Common myeloid progenitor, CD34-positive (primary cell): ENCODE measurements around the gene TMED9.
A peak's percentile ranks its signal among the peaks of the same experiment; 100 is the strongest.

Source experiments
- CTCF ChIA-PET: fragments of 350-600 bp; sonication (Branson Sonifier 250); formaldehyde crosslinking; loops from one replicate; lab custom pipeline; 2021; ENCODE audit warnings: antibody characterized with exemption; lab: Charles Lee
- POLR2A ChIA-PET: fragments of 350-600 bp; sonication (Branson Sonifier 250); formaldehyde crosslinking; loops from one replicate; lab custom pipeline; 2021; ENCODE audit warnings: antibody characterized with exemption; lab: Charles Lee
- DNase-seq, 3 donors: peaks; one replicate each; pipeline versions ENCODE4 v3.0.0 to v3.0.0-alpha.2; 2013
- H3K27ac ChIP-seq, 2 experiments: 1 replicate in 1 of 2; 2 replicates in 1 of 2; pipeline ENCODE4 v1.7.0; 2013; ENCODE audit warnings: inconsistent platforms in 2 of 2, low read length in 2 of 2, mild to moderate bottlenecking in 2 of 2, low read depth in 1 of 2, moderate library complexity in 1 of 2; ENCODE audit not compliant: severe bottlenecking in 2 of 2, insufficient read depth in 1 of 2, poor library complexity in 1 of 2
- H3K27me3 ChIP-seq, 5 experiments: replicated peaks in 2 of 5; 1 replicate in 3 of 5; 2 replicates in 2 of 5; pipeline versions ENCODE4 v1.6.1 to v1.7.0; 2013; ENCODE audit warnings: low read length in 4 of 5, mild to moderate bottlenecking in 2 of 5, moderate library complexity in 2 of 5, inconsistent platforms in 1 of 5; ENCODE audit not compliant: insufficient read depth in 5 of 5, control insufficient read depth in 4 of 5
- H3K36me3 ChIP-seq, 4 experiments: 1 replicate in 2 of 4; 2 replicates in 2 of 4; pipeline versions ENCODE4 v1.6.1 to v1.7.0; 2013; ENCODE audit warnings: low read length in 3 of 4, control low read depth in 1 of 4, mild to moderate bottlenecking in 1 of 4; ENCODE audit not compliant: control insufficient read depth in 4 of 4, insufficient read depth in 4 of 4
- H3K4me1 ChIP-seq, 4 experiments: 1 replicate in 3 of 4; 2 replicates in 1 of 4; pipeline versions ENCODE4 v1.6.1 to v1.7.1; 2013; ENCODE audit warnings: low read length in 3 of 4, mild to moderate bottlenecking in 3 of 4, control low read depth in 1 of 4, inconsistent platforms in 1 of 4, moderate library complexity in 1 of 4; ENCODE audit not compliant: control insufficient read depth in 4 of 4, insufficient read depth in 4 of 4; ENCODE audit errors: control extremely low read depth in 1 of 4
- H3K4me3 ChIP-seq, 7 experiments: 1 replicate in 4 of 7; 2 replicates in 3 of 7; pipeline versions ENCODE4 v1.5.1 to v1.7.0; 2013; ENCODE audit warnings: mild to moderate bottlenecking in 7 of 7, low read length in 6 of 7, moderate library complexity in 6 of 7, inconsistent platforms in 2 of 7, low read depth in 2 of 7, control low read depth in 1 of 7; ENCODE audit not compliant: insufficient read depth in 4 of 7, control insufficient read depth in 1 of 7; ENCODE audit errors: extremely low read depth in 1 of 7
- H3K9me3 ChIP-seq, 5 experiments: 1 replicate in 4 of 5; 2 replicates in 1 of 5; pipeline versions ENCODE4 v1.6.1 to v1.7.1; 2013; ENCODE audit warnings: low read length in 4 of 5, mild to moderate bottlenecking in 2 of 5, inconsistent platforms in 1 of 5, low read depth in 1 of 5, moderate library complexity in 1 of 5; ENCODE audit not compliant: control insufficient read depth in 4 of 5, insufficient read depth in 2 of 5; ENCODE audit errors: control extremely low read depth in 1 of 5
- WGBS: methylation state at CpG from one replicate; pipeline ENCODE4 v1.1.5; 2013; ENCODE audit not compliant: insufficient coverage; 5-methylcytosine and 5-hydroxymethylcytosine counted together

TMED9 gene

DNA sequence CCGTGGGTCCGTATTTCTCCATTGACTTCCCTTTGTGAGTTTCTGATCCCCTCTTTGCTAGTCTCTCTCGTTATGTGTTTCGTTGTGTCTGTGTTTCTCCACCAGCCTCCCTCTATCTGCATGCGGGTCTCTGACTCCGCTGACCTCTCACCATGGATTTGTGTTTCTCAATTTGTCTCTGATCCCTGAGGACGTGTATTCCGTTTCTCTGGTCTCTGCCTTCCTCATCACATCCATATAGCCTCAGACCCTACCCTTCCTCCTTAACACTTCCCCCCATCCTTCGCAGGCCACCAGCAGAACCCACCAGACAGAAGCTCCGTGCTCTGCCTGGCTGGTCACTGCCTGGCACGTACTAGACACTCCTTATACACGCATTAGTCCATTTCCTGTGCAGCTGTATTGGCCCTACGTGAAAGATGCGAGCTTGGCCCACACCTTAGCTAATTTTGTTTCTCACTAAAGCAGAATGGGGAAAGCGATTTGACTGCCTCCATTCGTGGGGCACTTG lies 8.6 kb downstream of the TMED9 start:
- no peaks in the 10 kb centered on the region for H3K9me3 ChIP-seq
- H3K27ac ChIP-seq: peak overlapping the region; percentile 58 to 81
- ChIA-PET CTCF (interaction anchor here (3.6 kb wide), 1 partner anchor 7 kb away, joined by 16 read pairs; the partner anchor contains the start of gene TMED9), POLR2A (interaction anchor here (0.6 kb wide), 2 partner anchors 38 to 99 kb away, joined by 3 read pairs; no protein-coding TSS in a partner anchor)
- peaks cover 5 to 20% (median 18%) of the 10 kb centered on the region in 4 experiments for H3K36me3 ChIP-seq
- DNase-seq: peak in 2 of 3 donors; percentile 35 to 44
- 11% methylated on average over 13 of the region's 16 CpGs for WGBS
- peaks cover 5 to 18% (median 12%) of the 10 kb centered on the region in 4 experiments for H3K4me1 ChIP-seq
- peak overlapping the region; percentile 58 to 88 (median 79) for H3K4me3 ChIP-seq
- H3K27me3 ChIP-seq: no peaks in the 10 kb centered on the region

DNA sequence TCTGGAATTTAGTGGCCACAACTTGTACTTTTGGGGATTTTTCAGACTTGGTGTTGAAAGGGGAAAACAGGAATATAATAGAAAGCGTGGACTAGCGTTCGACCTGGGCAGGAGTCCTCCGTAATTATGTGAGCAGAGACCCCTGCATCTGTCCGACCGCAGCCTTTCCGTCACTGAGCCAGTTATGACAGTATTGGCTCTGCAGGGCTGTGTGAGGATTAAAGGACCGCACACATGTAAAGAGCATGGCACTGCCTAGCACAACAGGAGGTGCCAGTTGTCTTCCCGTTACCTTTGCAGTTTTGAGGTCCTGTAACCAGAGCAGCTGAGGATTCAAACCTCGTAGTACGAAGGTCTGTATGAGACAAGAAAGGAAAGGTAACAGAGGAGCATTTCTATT lies 9.1 kb downstream of the TMED9 start:
- no peak for DNase-seq
- no peak overlapping the region for H3K27ac ChIP-seq
- ChIA-PET CTCF (interaction anchor here (3.6 kb wide), 1 partner anchor 8 kb away, joined by 16 read pairs; the partner anchor contains the start of gene TMED9), POLR2A (interaction anchor here (0.6 kb wide), 1 partner anchor 99 kb away, joined by 3 read pairs; no protein-coding TSS in a partner anchor)
- WGBS: 98% methylated on average over 11 of the region's 11 CpGs
- H3K4me1 ChIP-seq: peaks cover 5 to 18% (median 12%) of the 10 kb centered on the region in 4 experiments
- no peaks in the 10 kb centered on the region for H3K27me3 ChIP-seq
- peak overlapping the region in 5 of 7 experiments; percentile 78 to 88 (median 81) for H3K4me3 ChIP-seq
- peaks cover 3 to 20% (median 13%) of the 10 kb centered on the region in 4 experiments for H3K36me3 ChIP-seq
- no peaks in the 10 kb centered on the region for H3K9me3 ChIP-seq

DNA sequence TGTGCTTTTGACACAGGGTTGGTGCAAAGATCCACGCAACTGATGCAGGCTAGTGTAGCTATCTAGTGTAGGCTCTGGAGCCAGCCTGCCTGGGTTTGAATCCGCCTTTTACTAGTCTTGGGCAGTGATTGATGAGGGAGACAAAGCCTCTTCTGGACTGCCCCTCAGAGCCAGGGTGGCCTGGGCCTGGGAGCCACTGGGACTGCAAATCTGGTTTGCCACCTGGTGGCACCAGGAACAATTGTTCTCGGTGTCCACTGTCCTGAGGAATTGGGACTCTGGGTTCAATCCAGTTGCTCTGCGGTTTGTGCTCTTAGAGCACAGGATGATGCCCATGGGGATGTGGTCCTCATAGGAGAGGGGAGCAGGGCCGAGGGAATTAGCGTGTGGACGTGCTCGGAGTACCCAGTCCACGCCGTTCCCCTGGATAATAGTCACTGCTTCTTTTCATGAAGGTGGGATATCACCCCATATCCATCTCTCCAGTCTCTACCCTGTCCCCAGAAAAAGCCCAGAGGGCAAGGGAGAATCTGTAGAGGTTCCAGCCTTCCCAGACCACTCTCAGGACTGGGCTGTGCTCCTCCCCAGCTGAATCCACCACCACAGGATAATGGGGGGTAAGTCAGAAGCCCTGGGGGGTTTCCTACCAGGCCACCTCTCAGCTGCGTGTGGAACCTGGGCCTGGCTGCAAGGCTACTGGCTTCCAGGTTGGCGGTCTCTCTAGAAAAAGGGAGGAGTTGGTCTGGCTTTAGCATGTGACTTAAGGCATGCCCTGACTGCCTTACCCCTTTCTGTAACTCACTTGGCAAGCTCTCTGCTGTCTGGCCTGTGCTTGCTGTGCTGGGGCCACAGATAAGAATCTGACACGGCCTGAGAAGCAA lies 9.8 kb downstream of the TMED9 start:
- Histone ChIP-seq H3K9me3 (no peaks in the 10 kb centered on the region), H3K27me3 (no peaks in the 10 kb centered on the region), H3K36me3 (peaks cover 0 to 16% (median 10%) of the 10 kb centered on the region in 4 experiments), H3K4me1 (peaks cover 5 to 16% (median 11%) of the 10 kb centered on the region in 4 experiments), H3K27ac (no peak overlapping the region), H3K4me3 (no peak overlapping the region)
- POLR2A ChIA-PET: no interaction called here
- WGBS: 93% methylated on average over 11 of the region's 13 CpGs
- CTCF ChIA-PET: interaction anchor here (3.6 kb wide), 1 partner anchor 9 kb away, joined by 16 read pairs; the partner anchor contains the start of gene TMED9
- no peak for DNase-seq

DNA sequence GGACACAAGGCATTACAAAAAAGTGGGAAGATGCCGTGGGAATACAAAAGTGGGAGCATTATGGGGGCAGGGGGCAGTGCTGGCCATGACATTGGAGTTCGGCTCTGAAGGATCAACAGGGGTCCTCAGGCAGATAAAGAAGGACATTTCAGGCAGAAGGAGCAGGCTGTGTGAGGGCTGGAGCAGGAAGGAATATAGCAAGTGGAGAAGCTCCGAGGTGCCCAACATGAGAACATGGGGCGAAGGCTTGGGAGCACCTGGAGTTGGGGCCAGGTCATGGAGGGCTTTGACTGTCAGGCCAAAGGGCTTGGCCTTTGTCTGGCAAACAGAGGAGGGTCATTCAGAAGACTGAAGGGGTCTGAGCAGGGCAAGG lies 10.4 kb downstream of the TMED9 start:
- peaks cover 5 to 16% (median 11%) of the 10 kb centered on the region in 4 experiments for H3K4me1 ChIP-seq
- H3K9me3 ChIP-seq: no peaks in the 10 kb centered on the region
- peaks cover 0 to 17% (median 12%) of the 10 kb centered on the region in 4 experiments for H3K36me3 ChIP-seq
- ChIA-PET CTCF (interaction anchor here (0.6 to 3.6 kb wide), 2 partner anchors 9 to 461 kb away, joined by 3 to 16 read pairs; partner anchors contain the start of gene TMED9), POLR2A (no interaction called here)
- H3K27ac ChIP-seq: no peak overlapping the region
- no peak for DNase-seq
- WGBS: 96% methylated on average over 4 of the region's 4 CpGs
- H3K27me3 ChIP-seq: no peaks in the 10 kb centered on the region
- H3K4me3 ChIP-seq: no peak overlapping the region

DNA sequence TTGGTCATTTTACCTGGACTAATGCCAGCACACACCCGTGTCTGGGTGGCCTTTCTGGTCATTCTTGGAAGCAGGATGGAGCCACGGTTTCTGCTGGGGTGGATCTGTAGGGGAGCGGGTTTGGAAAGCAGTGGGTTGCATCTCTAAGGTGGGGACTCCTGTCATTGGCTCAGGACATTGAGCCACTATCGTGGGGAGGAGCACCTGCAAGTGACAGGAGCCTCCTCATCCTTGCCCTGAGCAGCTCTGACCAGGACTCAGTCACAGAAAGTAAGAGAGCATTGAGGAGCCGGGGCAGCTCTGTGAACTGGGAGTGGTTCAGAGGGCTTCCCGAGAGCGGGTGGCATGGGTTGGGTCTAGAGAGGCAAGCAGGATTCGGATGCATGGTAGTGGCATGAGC lies 11.6 kb downstream of the TMED9 start:
- H3K4me1 ChIP-seq: peaks cover 5 to 13% (median 10%) of the 10 kb centered on the region in 4 experiments
- POLR2A ChIA-PET: no interaction called here
- WGBS: 92% methylated on average over 6 of the region's 8 CpGs
- DNase-seq: no peak
- CTCF ChIA-PET: interaction anchor here (0.6 to 3.6 kb wide), 2 partner anchors 10 to 60 kb away, joined by 3 to 16 read pairs; partner anchors contain the start of gene TMED9
- H3K9me3 ChIP-seq: no peaks in the 10 kb centered on the region
- peaks cover 0 to 27% (median 14%) of the 10 kb centered on the region in 4 experiments for H3K36me3 ChIP-seq
- no peak overlapping the region for H3K4me3 ChIP-seq
- no peaks in the 10 kb centered on the region for H3K27me3 ChIP-seq
- no peak overlapping the region for H3K27ac ChIP-seq

DNA sequence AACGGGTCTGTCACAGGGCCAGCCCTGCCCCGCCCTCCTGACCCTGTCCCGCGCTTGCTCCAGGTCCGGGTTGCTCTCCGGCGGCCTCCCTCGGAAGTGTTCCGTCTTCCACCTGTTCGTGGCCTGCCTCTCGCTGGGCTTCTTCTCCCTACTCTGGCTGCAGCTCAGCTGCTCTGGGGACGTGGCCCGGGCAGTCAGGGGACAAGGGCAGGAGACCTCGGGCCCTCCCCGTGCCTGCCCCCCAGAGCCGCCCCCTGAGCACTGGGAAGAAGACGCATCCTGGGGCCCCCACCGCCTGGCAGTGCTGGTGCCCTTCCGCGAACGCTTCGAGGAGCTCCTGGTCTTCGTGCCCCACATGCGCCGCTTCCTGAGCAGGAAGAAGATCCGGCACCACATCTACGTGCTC lies 12.1 kb downstream of the TMED9 start:
- no peak for DNase-seq
- Histone ChIP-seq H3K9me3 (no peaks in the 10 kb centered on the region), H3K27ac (no peak overlapping the region), H3K27me3 (no peaks in the 10 kb centered on the region), H3K36me3 (peaks cover 2 to 32% (median 16%) of the 10 kb centered on the region in 4 experiments), H3K4me3 (no peak overlapping the region), H3K4me1 (peaks cover 3 to 12% (median 9%) of the 10 kb centered on the region in 4 experiments)
- 95% methylated on average over 27 of the region's 27 CpGs for WGBS
- CTCF ChIA-PET: interaction anchor here (3.6 kb wide), 1 partner anchor 11 kb away, joined by 16 read pairs; the partner anchor contains the start of gene TMED9
- POLR2A ChIA-PET: no interaction called here
